Skeletal muscle tissue (tissue), 4 donors: ENCODE results near the gene SOX5. TPM values are rescaled to one million over a fixed set of nuclear protein-coding genes. Genes with fewer than 3 reads are reported as not detected.

Source experiments
- H3K27ac ChIP-seq: one replicate; pipeline ENCODE4 v1.7.0; 2013; ENCODE audit warnings: mild to moderate bottlenecking, low read depth, low read length, inconsistent platforms
- H3K27me3 ChIP-seq, 3 donors: one replicate each; pipeline ENCODE4 v1.7.0; 2013; ENCODE audit warnings: low read length in 3 of 3; ENCODE audit not compliant: control insufficient read depth in 3 of 3, insufficient read depth in 3 of 3
- H3K36me3 ChIP-seq, 3 donors: one replicate each; pipeline ENCODE4 v1.7.0; 2013; ENCODE audit warnings: low read length in 3 of 3; ENCODE audit not compliant: control insufficient read depth in 3 of 3, insufficient read depth in 3 of 3
- H3K4me1 ChIP-seq, 3 donors: one replicate each; pipeline ENCODE4 v1.7.0; 2013; ENCODE audit warnings: low read length in 3 of 3, mild to moderate bottlenecking in 3 of 3; ENCODE audit not compliant: control insufficient read depth in 3 of 3, insufficient read depth in 3 of 3
- H3K4me3 ChIP-seq, 3 donors: one replicate each; pipeline ENCODE4 v1.7.0; 2013; ENCODE audit warnings: low read length in 3 of 3
- H3K9ac ChIP-seq, 3 donors: one replicate each; pipeline ENCODE4 v1.7.0; 2013; ENCODE audit warnings: low read length in 3 of 3, mild to moderate bottlenecking in 3 of 3, moderate library complexity in 2 of 3, low read depth in 1 of 3
- H3K9me3 ChIP-seq, 3 donors: one replicate each; pipeline ENCODE4 v1.7.0; 2013; ENCODE audit warnings: low read length in 3 of 3; ENCODE audit not compliant: control insufficient read depth in 3 of 3
- total RNA-seq: library from RNA; depleted of rRNA; stranded (reverse); fragments of >200 nt; gene quantifications from one replicate; pipeline ENCODE4 v1.2.3, GENCODE V29; 2014
- donor health status: Osteomylitis.

The SOX5 gene
- total RNA-seq, 1 donor from 2014 or later: 6.3 TPM

GRCh38 chr12:23482571-23482970, 466.9 kb downstream of the SOX5 start:
- H3K9me3 ChIP-seq: peaks cover 0 to 3% (median 1%) of the 10 kb centered on the region in 3 donors

More at GRCh38 chr12:23482571-23482970, 466.9 kb downstream of the SOX5 start:
- Histone ChIP-seq H3K4me3 (no peak overlapping the region), H3K9ac (no peak overlapping the region), H3K27ac (no peak overlapping the region), H3K27me3 (no peaks in the 10 kb centered on the region), H3K36me3 (no peaks in the 10 kb centered on the region), H3K4me1 (no peaks in the 10 kb centered on the region)
